GM12875 (cell line): Measurements from ENCODE around the gene PXMP2.

Experiments
- H3K4me3 ChIP-seq: one replicate; pipeline ENCODE4 v1.5.1; 2011; ENCODE audit warnings: low read depth, low read length, control low read depth
- CTCF ChIP-seq: IDR thresholded peaks from 2 replicates; pipeline ENCODE4 v1.5.1; 2011; ENCODE audit warnings: low read depth, mild to moderate bottlenecking, control low read depth, inconsistent platforms, low read length, moderate library complexity, borderline replicate concordance; ENCODE audit not compliant: insufficient read depth

PXMP2 gene

GRCh38 chr12:132717531-132718387 lies 30.4 kb downstream of the PXMP2 start:
- no peak overlapping the region for H3K4me3 ChIP-seq
- TF ChIP-seq CTCF: no peak

- TF ChIP-seq CTCF: no peak
- H3K4me3 ChIP-seq: no peak overlapping the region
Measured at GRCh38 chr12:132718644-132719043, 31.3 kb downstream of the PXMP2 start.

GRCh38 chr12:132719141-132719953 lies 32.0 kb downstream of the PXMP2 start:
- no peak overlapping the region for H3K4me3 ChIP-seq
- no peak for TF ChIP-seq CTCF

GRCh38 chr12:132719954-132720324 lies 32.6 kb downstream of the PXMP2 start:
- no peak for TF ChIP-seq CTCF
- no peak overlapping the region for H3K4me3 ChIP-seq

- H3K4me3 ChIP-seq: no peak overlapping the region
- no peak for TF ChIP-seq CTCF
Measured at GRCh38 chr12:132720606-132721345, 33.4 kb downstream of the PXMP2 start.

GRCh38 chr12:132723015-132723763 lies 35.8 kb downstream of the PXMP2 start:
- TF ChIP-seq CTCF: no peak
- no peak overlapping the region for H3K4me3 ChIP-seq
